Liver (tissue), 9 donors: ENCODE measurements around the gene PILRB. TPM values are rescaled to one million over a fixed set of nuclear protein-coding genes. Genes with fewer than 3 reads are reported as not detected.

ENCODE experiments used
- DNase-seq: peaks from one replicate; pipeline ENCODE4 v3.0.0-alpha.2; 2017; ENCODE audit warnings: low spot score
- H3K27ac ChIP-seq, 2 donors: one replicate each; pipeline ENCODE4 v1.7.0; 2013; ENCODE audit warnings: inconsistent platforms in 2 of 2, low read length in 2 of 2, control low read depth in 1 of 2, low read depth in 1 of 2, mild to moderate bottlenecking in 1 of 2
- H3K27me3 ChIP-seq, 4 donors: one replicate each; pipeline versions ENCODE4 v1.6.1 to v1.7.0; 2013; ENCODE audit warnings: low read length in 3 of 4, inconsistent platforms in 1 of 4, mild to moderate bottlenecking in 1 of 4, moderate library complexity in 1 of 4; ENCODE audit not compliant: control insufficient read depth in 4 of 4, insufficient read depth in 4 of 4
- H3K36me3 ChIP-seq, 4 donors: one replicate each; pipeline versions ENCODE4 v1.6.1 to v1.7.0; 2013; ENCODE audit warnings: low read length in 3 of 4, mild to moderate bottlenecking in 3 of 4, low read depth in 1 of 4, moderate library complexity in 1 of 4; ENCODE audit not compliant: control insufficient read depth in 4 of 4, insufficient read depth in 3 of 4
- H3K4me1 ChIP-seq, 4 donors: one replicate each; pipeline versions ENCODE4 v1.6.1 to v1.7.0; 2013; ENCODE audit warnings: low read length in 3 of 4, mild to moderate bottlenecking in 3 of 4, moderate library complexity in 1 of 4; ENCODE audit not compliant: control insufficient read depth in 4 of 4, insufficient read depth in 4 of 4
- H3K4me3 ChIP-seq, 3 donors: one replicate each; pipeline versions ENCODE4 v1.6.1 to v1.7.0; 2013; ENCODE audit warnings: low read length in 3 of 3, control low read depth in 1 of 3, low read depth in 1 of 3, mild to moderate bottlenecking in 1 of 3
- H3K9ac ChIP-seq, 2 donors: one replicate each; pipeline ENCODE4 v1.7.0; 2013; ENCODE audit warnings: low read length in 2 of 2, mild to moderate bottlenecking in 2 of 2, moderate library complexity in 2 of 2, control low read depth in 1 of 2, low read depth in 1 of 2
- H3K9me3 ChIP-seq, 4 donors: one replicate each; pipeline versions ENCODE4 v1.6.1 to v1.7.0; 2013; ENCODE audit warnings: low read length in 3 of 4; ENCODE audit not compliant: control insufficient read depth in 4 of 4
- ATF3 ChIP-seq: IDR thresholded peaks from 2 replicates; pipeline ENCODE4 v1.6.1; 2016; ENCODE audit warnings: antibody characterized with exemption
- CTCF ChIP-seq: fragments of 150-350 bp; IDR thresholded peaks from 2 replicates; pipeline ENCODE4 v1.5.1; 2017; ENCODE audit warnings: improper control_type of control experiment, low read depth, low read length; ENCODE audit not compliant: missing input control
- EGR1 ChIP-seq, 2 donors: IDR thresholded peaks; 2 replicates each; pipeline ENCODE4 v1.6.1; 2016 to 2018; ENCODE audit warnings: antibody characterized with exemption in 2 of 2, low read depth in 2 of 2
- FOXA1 ChIP-seq: IDR thresholded peaks from 2 replicates; pipeline ENCODE4 v1.6.1; 2016; ENCODE audit warnings: antibody characterized with exemption
- FOXA2 ChIP-seq: IDR thresholded peaks from 2 replicates; pipeline ENCODE4 v1.6.1; 2016; ENCODE audit warnings: antibody characterized with exemption
- GABPA ChIP-seq, 2 donors: IDR thresholded peaks in 1 of 2; conservative IDR thresholded peaks in 1 of 2; 2 replicates each; pipeline ENCODE4 v1.6.1; 2016; ENCODE audit warnings: antibody characterized with exemption in 2 of 2, mild to moderate bottlenecking in 1 of 2, moderate library complexity in 1 of 2
- HNF4A ChIP-seq, 2 donors: conservative IDR thresholded peaks; 2 replicates each; pipeline ENCODE4 v1.6.1; 2016; ENCODE audit warnings: antibody characterized with exemption in 2 of 2, mild to moderate bottlenecking in 2 of 2
- HNF4G ChIP-seq: IDR thresholded peaks from 2 replicates; pipeline ENCODE4 v1.6.1; 2016; ENCODE audit warnings: antibody characterized with exemption
- JUND ChIP-seq, 2 donors: IDR thresholded peaks; 2 replicates each; pipeline ENCODE4 v1.6.1; 2016; ENCODE audit warnings: antibody characterized with exemption in 2 of 2
- RAD21 ChIP-seq, 2 donors: IDR thresholded peaks; 2 replicates each; pipeline ENCODE4 v1.6.1; 2016; ENCODE audit warnings: antibody characterized with exemption in 2 of 2, mild to moderate bottlenecking in 2 of 2
- REST ChIP-seq: IDR thresholded peaks from 2 replicates; pipeline ENCODE4 v1.6.1; 2016; ENCODE audit warnings: antibody characterized with exemption, mild to moderate bottlenecking
- RXRA ChIP-seq, 2 donors: IDR thresholded peaks; 2 replicates each; pipeline ENCODE4 v1.6.1; 2017 to 2018; ENCODE audit warnings: antibody characterized with exemption in 2 of 2, mild to moderate bottlenecking in 1 of 2
- SP1 ChIP-seq: IDR thresholded peaks from 2 replicates; pipeline ENCODE4 v1.6.1; 2018; ENCODE audit warnings: antibody characterized with exemption, mild to moderate bottlenecking
- TAF1 ChIP-seq: conservative IDR thresholded peaks from 2 replicates; pipeline ENCODE4 v1.6.1; 2016; ENCODE audit warnings: antibody characterized with exemption, mild to moderate bottlenecking
- YY1 ChIP-seq: IDR thresholded peaks from 2 replicates; pipeline ENCODE4 v1.6.1; 2016; ENCODE audit warnings: antibody characterized with exemption, mild to moderate bottlenecking
- ZBTB33 ChIP-seq: IDR thresholded peaks from 2 replicates; pipeline ENCODE4 v1.6.1; 2016; ENCODE audit warnings: antibody characterized with exemption
- WGBS: extraction: QIAGEN DNeasy Blood & Tissue Kit; methylation state at CpG from one replicate; pipeline ENCODE4 v1.1.7; 2013; 5-methylcytosine and 5-hydroxymethylcytosine counted together
- polyA plus RNA-seq, 2 donors: library from polyadenylated mRNA; stranded (reverse) in 1 of 2; unstranded in 1 of 2; fragments of 200-250 nt in 1 of 2; fragments of >200 nt in 1 of 2; fragmentation: Nextera tagmentation in 1 of 2; extraction: Ambion mirVana in 1 of 2; gene quantifications; one replicate each; pipeline versions ENCODE4 v1.2.1 to v1.2.3, GENCODE V29; 2013 to 2015
- total RNA-seq, 2 donors: library from RNA; depleted of rRNA; stranded (reverse); fragments of >200 nt; gene quantifications; one replicate each; pipeline ENCODE4 v1.2.3, GENCODE V29; 2014
- donor health status: healthy.
- donor health status: healthy.
- donor health status: healthy.
- donor health status: healthy.
- donor health status: healthy.

PILRB gene
- total and polyA plus RNA-seq, 4 donors = 6.0 to 50.8 (median 14.3) TPM

- H3K27me3 ChIP-seq = no peaks in the 10 kb centered on the region
- no peaks in the 10 kb centered on the region for H3K4me1 ChIP-seq
- WGBS = 91% methylated on average over 16 of the region's 16 CpGs
- TF ChIP-seq RAD21 (IDR thresholded peaks at IDR 0.05) (no peak), CTCF (no peak), YY1 (no peak), FOXA2 (no peak), HNF4G (no peak), REST (no peak), EGR1 (IDR thresholded peaks at IDR 0.05; ENCODE audit: low read depth in 2 of 2) (no peak), HNF4A (conservative IDR thresholded peaks at IDR 0.05) (no peak), FOXA1 (no peak), ZBTB33 (no peak), SP1 (no peak), JUND (IDR thresholded peaks at IDR 0.05) (no peak)
- H3K9me3 ChIP-seq = no peaks in the 10 kb centered on the region
- H3K36me3 ChIP-seq = peaks cover 0 to 18% (median 14%) of the 10 kb centered on the region in 4 donors
- no peak overlapping the region for H3K27ac ChIP-seq
- no peak overlapping the region for H3K9ac ChIP-seq
- DNase-seq = no peak
- no peak overlapping the region for H3K4me3 ChIP-seq
Measured at GRCh38 chr7:100366411-100367250, 8.7 kb downstream of the PILRB start.

GRCh38 chr7:100367251-100367620, 9.3 kb downstream of the PILRB start:
- no peak overlapping the region for H3K9ac ChIP-seq
- peaks cover 0 to 12% (median 8%) of the 10 kb centered on the region in 4 donors for H3K36me3 ChIP-seq
- H3K4me3 ChIP-seq = no peak overlapping the region
- no peaks in the 10 kb centered on the region for H3K9me3 ChIP-seq
- no peaks in the 10 kb centered on the region for H3K27me3 ChIP-seq
- H3K4me1 ChIP-seq = no peaks in the 10 kb centered on the region
- DNase-seq = no peak
- H3K27ac ChIP-seq = no peak overlapping the region
- 96% methylated on average over 8 of the region's 8 CpGs for WGBS
- TF ChIP-seq ZBTB33 (no peak), EGR1 (IDR thresholded peaks at IDR 0.05; ENCODE audit: low read depth in 2 of 2) (no peak), TAF1 (no peak), RAD21 (IDR thresholded peaks at IDR 0.05) (no peak), FOXA2 (no peak), REST (no peak), ATF3 (no peak), JUND (IDR thresholded peaks at IDR 0.05) (no peak), GABPA (IDR thresholded peaks at IDR 0.05 in 1 of 2, conservative IDR thresholded peaks at IDR 0.05 in 1 of 2) (no peak), FOXA1 (no peak), RXRA (IDR thresholded peaks at IDR 0.05) (no peak), SP1 (no peak)
